HL-60 (cell line): ENCODE data around the gene SLCO2A1.

ENCODE experiments used
- DNase-seq, 2 experiments: peaks; one replicate each; pipeline ENCODE4 v3.0.0-alpha.2; 2010 to 2020; ENCODE audit warnings: low read depth in 1 of 2, low spot score in 1 of 2
- H3K27ac ChIP-seq: fragments of 250-450 bp; sonication (Bioruptor Pico); replicated peaks from 2 replicates; pipeline ENCODE4 v1.5.1; 2020; ENCODE audit warnings: mild to moderate bottlenecking, moderate library complexity
- H3K27me3 ChIP-seq: fragments of 250-450 bp; sonication (Bioruptor Pico); 2 replicates; pipeline ENCODE4 v1.5.1; 2021; ENCODE audit warnings: mild to moderate bottlenecking, moderate library complexity; ENCODE audit not compliant: insufficient read depth, poor library complexity, severe bottlenecking
- H3K4me3 ChIP-seq: replicated peaks from 2 replicates; pipeline ENCODE4 v1.5.1; 2011; ENCODE audit warnings: mild to moderate bottlenecking, control low read depth, low read length; ENCODE audit not compliant: insufficient read depth
- GABPA ChIP-seq: IDR thresholded peaks from 2 replicates; pipeline ENCODE4 v1.6.1; 2012; ENCODE audit warnings: low read depth
- POLR2AphosphoS5 ChIP-seq: IDR thresholded peaks from 2 replicates; pipeline ENCODE4 v1.6.1; 2012; ENCODE audit warnings: low read depth
- REST ChIP-seq: IDR thresholded peaks from 2 replicates; pipeline ENCODE4 v1.6.1; 2012; ENCODE audit warnings: low read depth; ENCODE audit not compliant: insufficient replicate concordance
- SPI1 ChIP-seq: IDR thresholded peaks from 2 replicates; pipeline ENCODE4 v1.6.1; 2012; ENCODE audit warnings: low read depth, mild to moderate bottlenecking, borderline replicate concordance
- TF ChIP-seq, protein P1 (sequence below): IDR thresholded peaks from one replicate; pipeline ENCODE4 v1.5.1; 2011; ENCODE audit warnings: low read length, control low read depth, inconsistent platforms; ENCODE audit not compliant: insufficient read depth

The SLCO2A1 gene

DNA sequence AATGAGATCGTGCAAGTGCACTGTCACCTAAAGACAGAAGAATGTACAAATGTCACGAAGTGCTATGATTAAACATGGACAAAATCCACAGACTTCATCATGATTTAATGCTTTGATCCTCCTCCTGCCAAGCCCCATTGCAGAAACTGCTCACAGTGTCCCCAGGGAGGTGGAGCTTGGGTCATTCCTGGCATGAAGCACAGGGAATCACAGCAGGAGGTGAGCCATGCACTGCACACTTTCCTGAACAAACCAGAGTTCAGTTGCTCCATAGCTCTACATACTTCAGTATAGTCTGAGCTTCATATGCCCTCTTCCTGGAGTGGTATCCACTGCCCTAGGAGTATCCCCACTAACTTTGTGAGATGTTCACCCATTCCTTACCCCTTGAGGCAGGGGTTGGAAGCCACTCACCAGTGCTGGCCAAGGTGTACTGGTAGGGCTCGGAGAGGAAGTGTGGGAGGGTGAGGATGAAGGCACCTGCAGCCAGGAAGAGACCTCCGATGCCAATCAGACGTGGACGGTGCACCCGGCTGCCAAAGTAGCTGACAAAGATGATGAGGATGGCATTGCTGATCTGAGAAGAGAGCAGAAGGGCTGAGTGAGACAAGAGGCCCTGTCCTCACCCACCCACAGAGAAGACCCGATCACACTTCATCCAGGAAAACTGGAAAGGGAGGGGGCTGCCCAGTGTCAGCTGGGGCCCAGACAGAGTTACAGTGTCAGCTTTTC, 56.3 kb downstream of the SLCO2A1 start:
- DNase-seq = no peak
- Histone ChIP-seq H3K27ac (no peak overlapping the region), H3K4me3 (no peak overlapping the region), H3K27me3 (no peaks in the 10 kb centered on the region)
- TF ChIP-seq REST (no peak), POLR2AphosphoS5 (no peak), SPI1 (no peak), GABPA (no peak)
- TF ChIP-seq, protein P1, sequence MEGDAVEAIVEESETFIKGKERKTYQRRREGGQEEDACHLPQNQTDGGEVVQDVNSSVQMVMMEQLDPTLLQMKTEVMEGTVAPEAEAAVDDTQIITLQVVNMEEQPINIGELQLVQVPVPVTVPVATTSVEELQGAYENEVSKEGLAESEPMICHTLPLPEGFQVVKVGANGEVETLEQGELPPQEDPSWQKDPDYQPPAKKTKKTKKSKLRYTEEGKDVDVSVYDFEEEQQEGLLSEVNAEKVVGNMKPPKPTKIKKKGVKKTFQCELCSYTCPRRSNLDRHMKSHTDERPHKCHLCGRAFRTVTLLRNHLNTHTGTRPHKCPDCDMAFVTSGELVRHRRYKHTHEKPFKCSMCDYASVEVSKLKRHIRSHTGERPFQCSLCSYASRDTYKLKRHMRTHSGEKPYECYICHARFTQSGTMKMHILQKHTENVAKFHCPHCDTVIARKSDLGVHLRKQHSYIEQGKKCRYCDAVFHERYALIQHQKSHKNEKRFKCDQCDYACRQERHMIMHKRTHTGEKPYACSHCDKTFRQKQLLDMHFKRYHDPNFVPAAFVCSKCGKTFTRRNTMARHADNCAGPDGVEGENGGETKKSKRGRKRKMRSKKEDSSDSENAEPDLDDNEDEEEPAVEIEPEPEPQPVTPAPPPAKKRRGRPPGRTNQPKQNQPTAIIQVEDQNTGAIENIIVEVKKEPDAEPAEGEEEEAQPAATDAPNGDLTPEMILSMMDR = no peak

DNA sequence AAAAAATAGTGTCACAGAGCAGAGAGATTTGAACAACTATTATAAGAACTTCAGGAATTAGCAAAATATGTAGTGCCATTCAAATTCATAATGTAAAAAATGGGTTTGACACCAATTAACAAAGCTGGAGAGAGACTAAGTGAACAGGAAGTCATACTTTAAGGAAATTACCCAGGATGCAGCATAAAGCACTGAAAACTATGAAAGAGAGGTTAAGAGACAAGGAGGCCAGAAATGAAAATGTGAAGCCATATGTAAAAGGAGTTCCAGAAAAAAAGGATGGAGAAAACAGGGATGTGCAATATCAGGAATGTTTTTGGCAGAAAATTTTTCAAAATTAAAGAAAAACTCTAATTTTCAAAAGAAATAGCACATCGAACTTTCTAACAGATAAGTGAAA, 57.6 kb downstream of the SLCO2A1 start:
- no peak for DNase-seq
- Histone ChIP-seq H3K27ac (no peak overlapping the region), H3K27me3 (no peaks in the 10 kb centered on the region), H3K4me3 (no peak overlapping the region)
- TF ChIP-seq REST (no peak), POLR2AphosphoS5 (no peak), SPI1 (no peak), GABPA (no peak)
- TF ChIP-seq, protein P1 = no peak

DNA sequence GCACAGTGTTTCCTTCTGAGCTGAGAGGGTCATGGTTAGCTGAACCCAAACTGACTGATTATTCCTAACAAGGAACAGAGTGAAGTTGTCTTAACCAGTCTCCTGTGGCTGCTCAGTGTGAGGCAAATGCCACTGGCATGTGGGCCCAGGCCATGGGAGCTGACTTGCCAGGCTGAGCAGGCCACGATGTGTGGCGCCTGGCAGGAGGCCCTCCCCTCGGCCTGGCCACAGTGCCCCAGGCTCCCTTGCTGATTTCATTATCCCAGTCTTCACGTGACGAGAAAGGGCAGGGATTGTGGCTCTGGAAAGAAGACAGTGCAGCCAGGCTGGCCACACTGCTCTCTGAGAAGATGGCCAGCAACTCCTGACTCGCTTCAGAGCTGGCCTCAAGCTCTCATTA, 58.8 kb downstream of the SLCO2A1 start:
- DNase-seq = no peak
- no peaks in the 10 kb centered on the region for H3K27me3 ChIP-seq
- TF ChIP-seq SPI1 = no peak
- TF ChIP-seq REST = no peak
- TF ChIP-seq POLR2AphosphoS5 = no peak
- TF ChIP-seq GABPA = no peak
- TF ChIP-seq, protein P1 = no peak
- no peak overlapping the region for H3K27ac ChIP-seq
- no peak overlapping the region for H3K4me3 ChIP-seq
